ENCODE results near the gene KAZN.

KAZN gene

GRCh38 chr1:15137809-15138208 lies 539.3 kb downstream of the KAZN start:
- no peak for DNase-seq

GRCh38 chr1:15139654-15140350 lies 541.3 kb downstream of the KAZN start:
- DNase-seq, result no peak

- DNase-seq, result no peak
Observed at GRCh38 chr1:15141935-15142539, 543.6 kb downstream of the KAZN start.

- no peak for DNase-seq
Observed at GRCh38 chr1:15145327-15145726, 546.8 kb downstream of the KAZN start.

GRCh38 chr1:15146142-15146680 lies 547.7 kb downstream of the KAZN start:
- no peak for DNase-seq

- no peak for DNase-seq
Observed at GRCh38 chr1:15146971-15147376, 548.5 kb downstream of the KAZN start.

- DNase-seq, result no peak
Observed at GRCh38 chr1:15148004-15148403, 549.5 kb downstream of the KAZN start.

GRCh38 chr1:15148475-15148874 lies 550.0 kb downstream of the KAZN start:
- DNase-seq, result no peak

- DNase-seq, result no peak
Observed at GRCh38 chr1:15148941-15149340, 550.5 kb downstream of the KAZN start.

- DNase-seq, result no peak
Observed at GRCh38 chr1:15150376-15150775, 551.9 kb downstream of the KAZN start.

- DNase-seq, result no peak
Observed at GRCh38 chr1:15151377-15151806, 552.9 kb downstream of the KAZN start.

GRCh38 chr1:15151871-15152270 lies 553.4 kb downstream of the KAZN start:
- no peak for DNase-seq

GRCh38 chr1:15152318-15153183 lies 554.1 kb downstream of the KAZN start:
- DNase-seq, result no peak

- DNase-seq, result no peak
Observed at GRCh38 chr1:15153184-15153841, 554.8 kb downstream of the KAZN start, which contains the start of gene TMEM51. TMEM51 (plus strand) TSS chr1:15153747; CDS start chr1:15215088, 61,341 bp downstream.

- DNase-seq, result peak; percentile 42
Observed at GRCh38 chr1:15153842-15154479, 555.5 kb downstream of the KAZN start.

GRCh38 chr1:15154480-15155036 lies 556.1 kb downstream of the KAZN start:
- DNase-seq, result no peak

GRCh38 chr1:15155191-15155590 lies 556.7 kb downstream of the KAZN start:
- no peak for DNase-seq

GRCh38 chr1:15155888-15156741 lies 557.6 kb downstream of the KAZN start:
- no peak for DNase-seq

GRCh38 chr1:15156807-15157380 lies 558.4 kb downstream of the KAZN start:
- no peak for DNase-seq
